Gastroesophageal sphincter (tissue), 3 donors: ENCODE results near the gene TRIM16.

ENCODE experiments used
- CTCF ChIP-seq, 4 experiments: fragments of 200-600 bp in 2 of 4; fragments of 450-650 bp in 2 of 4; sonication (generic) in 1 of 4; IDR thresholded peaks; one replicate each; pipeline ENCODE4 v1.5.1; 2017 to 2019; ENCODE audit warnings: antibody characterized with exemption in 4 of 4, mild to moderate bottlenecking in 2 of 4, moderate library complexity in 2 of 4
- EP300 ChIP-seq: sonication (generic); formaldehyde crosslinking; IDR thresholded peaks from one replicate; pipeline ENCODE4 v1.6.1; 2017; ENCODE audit warnings: antibody characterized with exemption, mild to moderate bottlenecking
- POLR2A ChIP-seq, 2 donors: fragments of 450-650 bp; IDR thresholded peaks; one replicate each; pipeline ENCODE4 v1.6.1; 2017; ENCODE audit warnings: antibody characterized with exemption in 2 of 2, mild to moderate bottlenecking in 2 of 2, moderate library complexity in 1 of 2

GRCh38 chr17:15657868-15658267, 26.2 kb downstream of the TRIM16 start:
- TF ChIP-seq CTCF (IDR thresholded peaks at IDR 0.05) = no peak
- TF ChIP-seq EP300 = no peak
- no peak for TF ChIP-seq POLR2A (IDR thresholded peaks at IDR 0.05)
